Measurements from ENCODE around the gene TNFAIP2. TPM values are rescaled to one million over a fixed set of nuclear protein-coding genes. Genes with fewer than 3 reads are reported as not detected.

Gene TNFAIP2
- polyA plus RNA-seq, 1 donor from 2014 or later = 1.8 TPM

GRCh38 chr14:103109535-103110441 lies 13.5 kb upstream of the TNFAIP2 start:
- Histone ChIP-seq H3K9me3 (ENCODE audit: low read length) (no peaks in the 10 kb centered on the region), H2AFZ (ENCODE audit: low read depth, low read length) (no peak overlapping the region), H3K4me3 (ENCODE audit: low read length) (no peak overlapping the region), H3K27ac (ENCODE audit: low read length) (no peak overlapping the region), H3K4me2 (ENCODE audit: low read length) (no peak overlapping the region), H3K9ac (ENCODE audit: low read length) (no peak overlapping the region), H3K9me2 (ENCODE audit: insufficient read depth, low read length) (no peaks in the 10 kb centered on the region), H3K79me2 (replicated peaks; ENCODE audit: insufficient read depth, low read length) (no peaks in the 10 kb centered on the region), H4K20me1 (ENCODE audit: insufficient read depth) (no peaks in the 10 kb centered on the region), H3F3A (ENCODE audit: insufficient read depth, low read length, poor library complexity, severe bottlenecking) (no peaks in the 10 kb centered on the region), H3K36me3 (ENCODE audit: insufficient read depth, low read length) (no peaks in the 10 kb centered on the region), H3K27me3 (ENCODE audit: insufficient read depth, low read depth, low read length) (peaks cover 3% of the 10 kb centered on the region)
- TF ChIP-seq REST (IDR thresholded peaks at IDR 0.05; ENCODE audit: borderline replicate concordance) (no peak), SMC3 (conservative IDR thresholded peaks at IDR 0.05; ENCODE audit: poor library complexity) (no peak), TAF1 (IDR thresholded peaks at IDR 0.05; ENCODE audit: low read depth) (no peak), EZH2 (IDR thresholded peaks at IDR 0.05; ENCODE audit: borderline replicate concordance, insufficient read depth, low read length, poor library complexity, severe bottlenecking) (no peak), CTCF (IDR thresholded peaks at IDR 0.05; ENCODE audit: poor library complexity, severe bottlenecking) (no peak), MXI1 (conservative IDR thresholded peaks at IDR 0.05; ENCODE audit: poor library complexity, severe bottlenecking) (no peak), RAD21 (conservative IDR thresholded peaks at IDR 0.05) (no peak), EP300 (conservative IDR thresholded peaks at IDR 0.05; ENCODE audit: poor library complexity, severe bottlenecking) (no peak), POLR2AphosphoS5 (IDR thresholded peaks at IDR 0.05) (no peak)

GRCh38 chr14:103110681-103111231 lies 12.5 kb upstream of the TNFAIP2 start:
- H3K9ac ChIP-seq (ENCODE audit: low read length) = no peak overlapping the region
- no peak overlapping the region for H2AFZ ChIP-seq (ENCODE audit: low read depth, low read length)
- H4K20me1 ChIP-seq (ENCODE audit: insufficient read depth) = no peaks in the 10 kb centered on the region
- no peaks in the 10 kb centered on the region for H3K27me3 ChIP-seq (ENCODE audit: insufficient read depth, low read depth, low read length)
- no peak overlapping the region for H3K27ac ChIP-seq (ENCODE audit: low read length)
- H3K9me2 ChIP-seq (ENCODE audit: insufficient read depth, low read length) = no peaks in the 10 kb centered on the region
- TF ChIP-seq SMC3 (conservative IDR thresholded peaks at IDR 0.05; ENCODE audit: poor library complexity) = no peak
- TF ChIP-seq MXI1 (conservative IDR thresholded peaks at IDR 0.05; ENCODE audit: poor library complexity, severe bottlenecking) = no peak
- TF ChIP-seq EZH2 (IDR thresholded peaks at IDR 0.05; ENCODE audit: borderline replicate concordance, insufficient read depth, low read length, poor library complexity, severe bottlenecking) = no peak
- no peak for TF ChIP-seq POLR2AphosphoS5 (IDR thresholded peaks at IDR 0.05)
- no peak for TF ChIP-seq TAF1 (IDR thresholded peaks at IDR 0.05; ENCODE audit: low read depth)
- no peak for TF ChIP-seq EP300 (conservative IDR thresholded peaks at IDR 0.05; ENCODE audit: poor library complexity, severe bottlenecking)
- no peak for TF ChIP-seq REST (IDR thresholded peaks at IDR 0.05; ENCODE audit: borderline replicate concordance)
- no peak for TF ChIP-seq CTCF (IDR thresholded peaks at IDR 0.05; ENCODE audit: poor library complexity, severe bottlenecking)
- H3K36me3 ChIP-seq (ENCODE audit: insufficient read depth, low read length) = no peaks in the 10 kb centered on the region
- H3F3A ChIP-seq (ENCODE audit: insufficient read depth, low read length, poor library complexity, severe bottlenecking) = no peaks in the 10 kb centered on the region
- H3K4me2 ChIP-seq (ENCODE audit: low read length) = no peak overlapping the region
- H3K4me3 ChIP-seq (ENCODE audit: low read length) = no peak overlapping the region
- no peaks in the 10 kb centered on the region for H3K79me2 ChIP-seq (replicated peaks; ENCODE audit: insufficient read depth, low read length)
- no peaks in the 10 kb centered on the region for H3K9me3 ChIP-seq (ENCODE audit: low read length)
